Left kidney (tissue), 2 donors: ENCODE results near the gene EPS8L1. TPM values are rescaled to one million over a fixed set of nuclear protein-coding genes. Genes with fewer than 3 reads are reported as not detected.
"Not testable (repeated sequence)": the region's sequence is repeated elsewhere in the genome, so short reads cannot be mapped to it uniquely, and the experiment has no call there.

ENCODE experiments used
- DNase-seq: peaks from one replicate; pipeline ENCODE4 v3.0.0-alpha.2; 2013
- polyA plus RNA-seq: library from polyadenylated mRNA; unstranded; fragments of 120-200 nt; gene quantifications from one replicate; pipeline ENCODE4 v1.2.1, GENCODE V29; 2013; ENCODE audit not compliant: insufficient read length

EPS8L1 gene
- polyA plus RNA-seq, 1 donor: 56.7 TPM

DNA sequence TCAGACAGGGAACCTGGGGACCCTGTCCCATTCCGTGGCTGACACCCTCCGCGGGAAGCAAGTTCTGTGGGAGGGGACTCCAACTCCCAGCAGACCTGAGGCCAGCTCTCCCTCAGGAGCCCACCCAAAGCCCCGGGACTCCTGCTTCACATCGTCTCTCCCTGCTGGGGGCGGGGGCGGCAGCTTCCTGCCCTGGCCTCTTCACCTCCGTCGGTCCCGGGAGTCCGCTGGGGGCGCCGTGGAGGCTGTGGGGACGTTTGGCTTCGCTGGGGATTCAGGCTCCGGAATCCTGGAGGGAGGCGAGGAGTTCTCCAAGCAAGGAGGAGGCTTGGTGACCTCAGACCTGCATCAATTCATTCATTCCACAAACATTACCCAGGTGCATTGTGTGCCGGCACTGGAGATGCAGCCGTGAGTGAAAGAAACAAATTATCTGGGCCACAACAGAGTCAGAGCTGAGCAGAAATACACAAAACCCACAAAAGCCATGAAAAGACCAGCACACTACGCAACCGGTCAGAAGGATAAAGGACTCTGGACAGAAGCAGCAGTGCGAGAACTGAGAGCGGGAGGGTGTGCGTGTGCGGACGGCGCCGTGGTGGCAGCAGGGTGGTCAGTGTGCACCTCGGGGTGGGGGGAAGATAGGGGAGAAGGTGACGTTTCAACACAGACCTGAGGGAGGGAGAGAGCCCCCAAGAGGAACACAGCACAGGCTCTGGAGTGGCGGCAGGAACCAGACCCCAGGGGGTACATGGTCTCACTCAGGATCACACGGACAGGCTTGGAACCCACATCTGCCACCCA is 19.0 kb downstream of the EPS8L1 start:
- DNase-seq: no peak

DNA sequence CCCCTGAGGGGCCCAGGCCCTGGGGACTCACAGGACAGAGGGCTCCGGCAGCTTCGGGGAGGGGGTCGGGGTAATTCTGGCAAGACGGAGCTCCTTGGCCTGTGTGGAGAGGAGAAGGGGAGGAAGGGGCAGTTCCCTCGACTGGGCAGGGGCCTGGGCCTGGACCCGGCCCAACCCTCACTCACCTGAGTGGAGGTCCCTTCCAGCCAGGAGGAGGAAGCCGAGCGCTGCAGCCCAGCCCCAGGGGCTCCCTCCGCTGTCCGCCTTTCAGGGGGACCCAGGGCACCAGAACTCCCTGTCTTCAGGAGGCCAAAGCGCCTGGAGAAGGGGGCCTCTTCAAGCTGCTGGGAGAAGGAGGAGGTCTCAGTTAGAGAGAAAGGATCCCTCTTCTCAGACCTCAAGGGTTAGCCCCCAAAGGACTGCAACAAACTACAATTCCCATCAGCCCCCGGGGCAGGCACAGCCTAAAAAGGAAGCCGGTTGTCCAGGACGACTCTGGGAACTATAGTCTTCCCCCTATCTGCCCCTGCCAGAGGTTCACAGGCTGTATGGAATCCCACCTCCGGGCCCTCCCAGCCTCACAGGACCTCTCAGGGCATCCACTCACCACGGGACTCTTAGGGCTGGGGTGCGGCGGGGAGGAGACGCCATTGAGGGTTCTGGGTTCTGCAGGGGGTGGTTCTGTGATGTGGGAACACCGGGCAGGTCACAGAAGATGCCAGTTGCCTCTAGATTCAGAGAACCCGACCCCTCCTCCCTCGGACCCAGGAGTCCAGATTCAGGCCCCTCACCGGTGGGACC is 19.8 kb downstream of the EPS8L1 start:
- DNase-seq: no peak

- no peak for DNase-seq
Measured at GRCh38 chr19:55096061-55096701, 20.5 kb downstream of the EPS8L1 start.

GRCh38 chr19:55097864-55098715 is 22.4 kb downstream of the EPS8L1 start:
- no peak for DNase-seq

DNA sequence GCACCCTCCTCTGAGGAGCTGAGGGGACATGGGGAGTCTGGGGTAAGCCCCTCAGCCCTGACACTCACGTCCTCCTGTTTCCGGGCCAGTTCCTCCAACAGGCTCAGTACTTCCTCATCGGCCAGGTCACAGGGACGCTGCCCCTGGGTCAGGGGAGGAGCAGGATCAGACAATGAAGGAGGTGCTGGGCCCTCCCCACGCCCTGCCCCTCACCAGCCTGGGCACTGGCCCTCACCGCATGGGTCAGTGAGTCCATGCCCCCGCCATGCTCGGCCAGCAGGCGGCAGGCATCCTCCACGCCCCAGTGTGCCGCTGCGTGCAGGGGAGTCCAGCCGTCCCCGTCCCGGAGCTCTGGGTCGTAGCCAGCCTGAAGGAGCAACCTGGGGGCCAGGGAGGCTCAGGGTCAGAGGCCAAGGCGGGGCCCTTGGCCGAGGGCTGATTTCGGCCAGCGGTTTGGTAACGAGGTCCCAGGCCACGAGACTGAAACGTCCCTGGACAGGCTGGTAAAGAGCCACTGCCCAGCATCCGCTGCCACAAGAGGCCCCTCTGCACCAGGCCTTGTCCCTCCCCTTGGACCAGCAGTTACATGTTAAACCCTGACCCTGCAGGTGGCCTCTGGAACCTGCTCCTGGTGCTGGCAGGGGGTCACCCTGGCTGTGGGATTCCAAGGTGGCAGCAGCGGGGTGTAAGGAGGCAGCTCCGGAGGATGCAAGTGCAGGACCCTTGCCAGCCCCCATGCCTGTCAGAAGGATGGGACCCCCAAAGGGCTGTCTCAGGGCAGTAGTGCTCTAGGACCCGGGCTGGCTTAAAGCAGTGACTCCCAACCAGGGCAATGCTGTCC is 23.3 kb downstream of the EPS8L1 start:
- no peak for DNase-seq

DNA sequence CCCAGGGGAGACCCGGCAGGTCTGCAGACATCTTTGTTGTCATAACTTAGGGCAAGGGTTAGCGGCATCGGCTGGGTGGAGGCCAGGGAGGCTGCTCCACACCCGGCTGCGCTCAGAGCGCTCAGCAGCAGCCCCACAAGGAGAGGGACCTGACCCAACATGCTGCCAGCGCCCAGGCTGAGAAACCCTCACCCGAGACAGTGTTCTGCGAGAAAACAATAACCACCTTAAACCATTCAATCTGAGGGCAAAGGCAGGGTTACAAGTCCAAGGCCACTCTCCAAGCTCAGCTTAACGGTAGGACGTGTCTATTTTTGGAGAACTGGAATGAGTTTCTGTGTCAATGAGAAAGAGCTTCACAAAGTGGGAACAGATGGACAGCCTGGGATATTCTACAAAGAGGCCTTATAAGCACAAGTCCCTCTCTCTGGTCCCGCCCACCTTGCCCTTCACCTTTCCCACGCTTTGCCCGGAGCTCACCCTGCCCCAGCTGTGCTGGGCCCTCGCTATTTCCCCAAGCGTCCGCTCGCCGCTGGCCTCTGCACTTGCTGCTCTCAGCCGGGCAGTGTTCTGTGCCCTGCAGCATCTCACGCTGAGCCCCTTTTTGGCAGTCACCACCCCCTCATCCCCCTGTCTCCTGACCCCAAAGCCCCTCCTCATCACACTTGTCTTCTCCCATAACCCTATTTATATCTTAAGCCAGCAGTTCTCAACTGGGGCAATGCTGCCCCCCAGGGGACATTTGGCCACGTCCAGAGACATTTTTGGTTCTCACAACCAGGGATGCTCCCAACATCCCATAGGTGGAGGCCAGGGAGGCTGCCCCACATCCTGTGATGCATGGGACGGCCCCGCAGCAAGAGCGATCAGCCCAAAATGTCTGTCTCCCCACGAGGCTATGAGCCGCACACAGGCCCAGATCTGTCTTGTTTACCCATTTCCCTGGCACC is 24.2 kb downstream of the EPS8L1 start:
- no peak for DNase-seq

DNA sequence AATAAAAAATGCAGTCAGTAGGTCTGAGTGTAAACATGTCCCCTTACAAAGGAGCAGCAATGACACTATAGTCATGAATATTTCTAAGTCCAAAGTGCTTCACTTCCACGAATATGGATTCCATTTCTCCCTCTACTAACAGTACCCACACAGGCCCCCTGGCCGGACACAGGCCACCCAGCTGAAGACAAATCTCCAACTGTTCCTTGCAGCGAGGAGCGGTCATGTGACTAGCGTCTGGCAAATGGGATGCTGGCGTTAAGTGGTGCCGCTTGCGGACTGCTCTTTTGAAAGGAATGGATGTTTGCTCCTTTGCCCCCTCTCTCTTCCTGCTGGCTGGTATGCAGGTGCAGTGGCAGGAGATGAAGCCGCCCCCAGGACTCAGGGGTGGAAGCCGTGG is 25.6 kb downstream of the EPS8L1 start:
- DNase-seq: no peak

GRCh38 chr19:55103190-55103589 is 27.5 kb downstream of the EPS8L1 start:
- DNase-seq: no peak

DNA sequence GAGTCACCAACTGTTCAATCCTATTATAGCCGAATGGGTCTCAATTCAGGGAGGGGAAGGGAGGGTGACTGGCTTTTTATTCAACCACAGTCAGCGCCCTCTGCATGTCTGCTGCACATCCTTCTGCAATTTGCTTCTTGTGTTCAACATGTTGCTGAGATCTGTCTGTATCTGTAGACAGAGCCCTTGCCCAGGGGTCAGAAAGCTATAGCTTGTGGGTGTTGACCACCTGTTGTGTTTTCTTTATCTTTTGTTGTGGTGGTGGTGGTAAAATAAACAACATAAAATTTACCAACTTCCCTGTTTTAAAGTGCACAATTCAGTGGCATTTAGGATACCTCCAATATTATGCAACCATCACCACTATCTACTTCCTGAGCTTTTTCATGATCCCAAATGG is 29.6 kb downstream of the EPS8L1 start:
- no peak for DNase-seq

GRCh38 chr19:55106591-55106990 is 30.9 kb downstream of the EPS8L1 start:
- DNase-seq: no peak

- not testable (repeated sequence) for DNase-seq
Measured at GRCh38 chr19:55107252-55107651, 31.6 kb downstream of the EPS8L1 start.

DNA sequence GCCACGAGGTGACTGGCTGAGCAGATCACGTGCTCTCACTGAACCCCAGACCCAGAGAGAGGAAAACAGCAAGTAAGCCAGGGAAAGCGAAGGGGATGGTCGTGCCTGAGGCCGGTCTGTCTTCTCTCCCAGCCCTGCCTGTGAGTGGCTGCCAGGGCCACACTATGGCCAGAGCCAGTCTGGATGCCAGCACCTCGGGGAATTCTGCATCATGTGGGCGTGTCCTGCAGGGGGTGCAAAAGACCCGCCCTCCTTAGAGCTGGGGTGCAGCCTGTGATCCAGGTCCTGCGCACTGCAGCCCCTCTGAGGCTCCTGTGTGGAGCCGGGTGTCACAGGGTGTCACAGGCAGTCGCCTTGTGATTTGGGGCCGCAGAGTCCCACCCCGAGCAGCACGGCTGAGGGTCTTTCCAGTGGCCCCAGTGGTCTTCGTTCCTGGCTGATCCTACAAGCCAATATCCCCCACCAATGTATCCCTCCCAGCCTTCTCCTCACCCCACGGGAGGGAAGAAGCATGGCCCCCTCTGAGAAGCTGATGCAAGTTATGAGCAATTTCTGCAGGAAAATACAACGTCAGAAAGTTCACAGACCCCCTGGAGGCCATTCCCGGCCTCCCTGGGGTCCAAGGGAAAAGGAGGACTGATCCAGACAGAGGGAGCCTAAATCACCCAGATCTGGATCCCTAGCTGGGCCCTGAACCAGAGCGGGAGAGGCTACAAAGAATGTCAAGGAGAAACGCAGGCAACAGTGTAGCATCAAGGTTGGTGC is 34.0 kb downstream of the EPS8L1 start:
- DNase-seq: no peak

DNA sequence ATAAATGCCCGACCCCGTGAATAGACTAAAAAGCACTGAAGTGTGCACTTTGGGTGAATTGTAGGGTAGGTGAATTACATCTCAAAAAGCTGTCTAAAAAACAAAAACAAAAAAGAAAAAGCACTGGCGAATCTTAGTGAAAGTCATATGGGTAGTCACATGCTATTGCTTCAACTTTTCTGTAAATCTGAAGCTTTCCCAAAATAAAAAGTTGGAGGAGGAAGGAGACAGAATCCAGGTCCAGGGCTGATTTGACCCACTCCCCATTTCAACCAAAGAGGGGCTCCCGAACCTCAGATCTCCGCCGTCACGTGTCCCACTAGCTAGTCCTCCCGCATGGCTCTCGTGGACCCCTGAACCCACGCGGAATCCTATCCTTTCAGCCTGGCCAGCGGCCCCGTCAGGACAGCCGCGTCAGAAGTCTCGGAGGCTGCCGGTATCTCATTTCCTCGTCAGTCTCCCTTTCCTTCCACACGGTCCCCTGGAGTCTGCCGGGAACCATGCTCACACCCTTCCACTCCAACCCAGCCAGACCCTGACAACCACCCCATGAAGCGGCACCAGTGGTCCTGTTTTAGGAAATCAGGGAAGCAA is 35.7 kb downstream of the EPS8L1 start:
- no peak for DNase-seq

DNA sequence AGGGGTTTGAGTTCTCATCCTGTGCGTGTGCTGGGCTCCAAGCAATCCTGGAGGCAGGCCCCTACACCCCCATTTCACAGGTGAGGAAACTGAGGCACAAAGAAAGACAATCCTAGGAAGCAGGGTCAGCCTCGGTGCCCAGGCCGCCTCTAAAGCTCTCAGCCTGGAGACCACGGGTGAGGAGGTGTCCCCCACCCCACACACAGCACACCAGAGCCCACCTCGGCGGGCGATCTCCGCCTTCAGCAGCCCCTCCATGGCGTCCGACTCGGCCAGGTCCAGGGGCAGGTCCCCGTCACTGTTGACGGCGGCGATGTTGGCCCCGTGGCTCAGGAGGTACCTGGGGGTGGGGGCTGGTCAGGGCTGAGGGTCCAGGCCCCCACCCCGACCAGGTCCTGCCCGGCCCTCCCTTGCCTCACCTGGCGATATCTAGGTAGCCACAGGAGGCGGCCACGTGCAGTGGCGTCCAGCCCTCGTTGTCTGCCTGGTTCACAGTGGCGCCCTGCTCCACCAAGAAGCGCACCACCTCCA is 36.6 kb downstream of the EPS8L1 start:
- DNase-seq: no peak

GRCh38 chr19:55112777-55113569 is 37.3 kb downstream of the EPS8L1 start:
- DNase-seq: peak; percentile 21

GRCh38 chr19:55113570-55114039 is 37.9 kb downstream of the EPS8L1 start:
- peak; percentile 92 for DNase-seq

GRCh38 chr19:55114566-55115145 is 39.0 kb downstream of the EPS8L1 start:
- DNase-seq: no peak
